HS-5 (cell line): ENCODE results near the gene ZNF346.
"Not testable (repeated sequence)": the region's sequence is repeated elsewhere in the genome, so short reads cannot be mapped to it uniquely, and the experiment has no call there.

Source experiments
- DNase-seq: peaks from one replicate; pipeline ENCODE4 v3.0.0-alpha.2; 2012; ENCODE audit warnings: low read depth

Gene ZNF346

GRCh38 chr5:177010153-177010552 is 12.3 kb upstream of the ZNF346 start:
- no peak for DNase-seq

GRCh38 chr5:177015156-177015555 is 7.3 kb upstream of the ZNF346 start:
- no peak for DNase-seq

GRCh38 chr5:177018341-177018740 is 4.2 kb upstream of the ZNF346 start:
- no peak for DNase-seq

GRCh38 chr5:177020033-177020432 is 2.5 kb upstream of the ZNF346 start:
- DNase-seq: no peak

GRCh38 chr5:177023303-177023664 is 788 bp downstream of the ZNF346 start:
- no peak for DNase-seq

GRCh38 chr5:177024559-177024958 is 2.1 kb downstream of the ZNF346 start:
- no peak for DNase-seq

- DNase-seq: no peak
These were observed 2.7 kb downstream of the ZNF346 start for GRCh38 chr5:177025101-177025601.

GRCh38 chr5:177027665-177028064 is 5.2 kb downstream of the ZNF346 start:
- no peak for DNase-seq

- no peak for DNase-seq
These were observed 7.0 kb downstream of the ZNF346 start for GRCh38 chr5:177029498-177029897.

GRCh38 chr5:177035976-177036375 is 13.5 kb downstream of the ZNF346 start:
- DNase-seq: no peak

GRCh38 chr5:177036443-177036842 is 13.9 kb downstream of the ZNF346 start:
- no peak for DNase-seq

- no peak for DNase-seq
These were observed 14.4 kb downstream of the ZNF346 start for GRCh38 chr5:177036921-177037320.

GRCh38 chr5:177040814-177041420 is 18.4 kb downstream of the ZNF346 start:
- no peak for DNase-seq

GRCh38 chr5:177041936-177042335 is 19.4 kb downstream of the ZNF346 start:
- no peak for DNase-seq

GRCh38 chr5:177043114-177043513 is 20.6 kb downstream of the ZNF346 start:
- DNase-seq: no peak

GRCh38 chr5:177043958-177044357 is 21.5 kb downstream of the ZNF346 start:
- no peak for DNase-seq

GRCh38 chr5:177044641-177045040 is 22.1 kb downstream of the ZNF346 start:
- no peak for DNase-seq

GRCh38 chr5:177045631-177046030 is 23.1 kb downstream of the ZNF346 start:
- no peak for DNase-seq

GRCh38 chr5:177048531-177048930 is 26.0 kb downstream of the ZNF346 start:
- not testable (repeated sequence) for DNase-seq

- DNase-seq: no peak
These were observed 26.8 kb downstream of the ZNF346 start for GRCh38 chr5:177049285-177049684.

- DNase-seq: no peak
These were observed 42.2 kb downstream of the ZNF346 start for GRCh38 chr5:177064500-177065277.

GRCh38 chr5:177065491-177065890 is 43.0 kb downstream of the ZNF346 start:
- no peak for DNase-seq

GRCh38 chr5:177066224-177066623 is 43.7 kb downstream of the ZNF346 start:
- DNase-seq: no peak

GRCh38 chr5:177067503-177067902 is 45.0 kb downstream of the ZNF346 start:
- DNase-seq: no peak
